Lower leg skin (tissue), 3 donors: Measurements from ENCODE around the gene UBQLN1.

Experiments used
- CTCF ChIP-seq, 3 donors: fragments of 450-650 bp; IDR thresholded peaks; one replicate each; pipeline ENCODE4 v1.5.1; 2016; ENCODE audit warnings: antibody characterized with exemption in 3 of 3, mild to moderate bottlenecking in 3 of 3, moderate library complexity in 2 of 3
- POLR2A ChIP-seq, 2 donors: fragments of 450-650 bp; IDR thresholded peaks; one replicate each; pipeline ENCODE4 v1.6.1; 2016 to 2017; ENCODE audit warnings: antibody characterized with exemption in 2 of 2, mild to moderate bottlenecking in 1 of 2, moderate library complexity in 1 of 2

- TF ChIP-seq POLR2A (IDR thresholded peaks at IDR 0.05) (no peak), CTCF (IDR thresholded peaks at IDR 0.05) (no peak)
Measured at GRCh38 chr9:83622939-83623678, 84.6 kb downstream of the UBQLN1 start, which contains the start of gene IDNK.
